K562 (cell line): ENCODE data around the gene ENDOU. TPM values are rescaled to one million over a fixed set of nuclear protein-coding genes. Genes with fewer than 3 reads are reported as not detected.

Experiments
- ADNP ChIP-seq: fragments of 200-800 bp; sonication (Bioruptor generic); IDR thresholded peaks from 2 replicates; pipeline ENCODE4 v1.6.1; 2016; ENCODE audit warnings: missing genetic modification characterization, missing compliant biosample characterization
- CREB5 ChIP-seq: fragments of 250-450 bp; sonication (Bioruptor Pico); IDR thresholded peaks from 2 replicates; pipeline ENCODE4 v1.5.0; 2020; ENCODE audit warnings: mild to moderate bottlenecking
- DEAF1 ChIP-seq: fragments of 450-650 bp; formaldehyde crosslinking; IDR thresholded peaks from 2 replicates; pipeline ENCODE4 v1.4.0; 2020; ENCODE audit warnings: mild to moderate bottlenecking, moderate library complexity
- EP400 ChIP-seq: fragments of 450-650 bp; IDR thresholded peaks from 2 replicates; pipeline ENCODE4 v1.6.1; 2017; ENCODE audit warnings: antibody characterized with exemption, mild to moderate bottlenecking, moderate library complexity
- FOXA3 ChIP-seq, 2 experiments: fragments of 450-650 bp in 1 of 2; sonication (generic) in 1 of 2; formaldehyde crosslinking; IDR thresholded peaks in 1 of 2; conservative IDR thresholded peaks in 1 of 2; 2 replicates each; pipeline versions ENCODE4 v1.4.0 to v1.8.0; 2020 to 2022; ENCODE audit warnings: mild to moderate bottlenecking in 2 of 2, missing genetic modification reagents in 1 of 2
- GABPB2 ChIP-seq: fragments of 250-450 bp; sonication (Bioruptor Pico); conservative IDR thresholded peaks from 2 replicates; pipeline ENCODE4 v1.5.1; 2021; ENCODE audit warnings: mild to moderate bottlenecking
- GATA2 ChIP-seq: sonication (generic); formaldehyde crosslinking; IDR thresholded peaks from 2 replicates; pipeline ENCODE4 v1.4.0; 2020; ENCODE audit warnings: mild to moderate bottlenecking, missing genetic modification reagents
- KDM5B ChIP-seq: fragments of 200-600 bp; sonication (generic); IDR thresholded peaks from 2 replicates; pipeline ENCODE4 v1.6.1; 2012; ENCODE audit warnings: low read depth, mild to moderate bottlenecking, moderate library complexity, low read length, control low read depth, inconsistent platforms; ENCODE audit not compliant: insufficient replicate concordance
- MED1 ChIP-seq: sonication (generic); formaldehyde crosslinking; IDR thresholded peaks from 2 replicates; pipeline ENCODE4 v1.8.1; 2023; ENCODE audit warnings: missing genetic modification reagents, borderline replicate concordance
- NEUROD1 ChIP-seq: fragments of 150-350 bp; IDR thresholded peaks from 2 replicates; pipeline ENCODE4 v1.6.1; 2014; ENCODE audit warnings: borderline replicate concordance, low read length, low read depth; ENCODE audit not compliant: partially characterized antibody
- NR4A1 ChIP-seq, 2 experiments: fragments of 250-450 bp in 1 of 2; fragments of 450-650 bp in 1 of 2; sonication (Bioruptor Pico) in 1 of 2; IDR thresholded peaks; 2 replicates each; pipeline versions ENCODE4 v1.4.0 to v1.6.1; 2016 to 2020; ENCODE audit warnings: mild to moderate bottlenecking in 2 of 2, missing compliant biosample characterization in 1 of 2, missing genetic modification characterization in 1 of 2, moderate library complexity in 1 of 2
- PKNOX1 ChIP-seq: fragments of 450-650 bp; IDR thresholded peaks from 2 replicates; pipeline ENCODE4 v1.6.1; 2016
- POLR3A ChIP-seq: IDR thresholded peaks from 2 replicates; pipeline ENCODE4 v1.6.1; 2011; ENCODE audit warnings: borderline replicate concordance, mild to moderate bottlenecking, moderate library complexity; ENCODE audit not compliant: insufficient read length, insufficient read depth; ENCODE audit errors: extremely low read depth
- RAD51 ChIP-seq: fragments of 450-650 bp; IDR thresholded peaks from 2 replicates; pipeline ENCODE4 v1.7.1; 2016; ENCODE audit warnings: low read depth, mild to moderate bottlenecking, borderline replicate concordance
- RBBP5 ChIP-seq: fragments of 200-600 bp; sonication (generic); IDR thresholded peaks from 2 replicates; pipeline ENCODE4 v1.6.1; 2012; ENCODE audit warnings: borderline replicate concordance, mild to moderate bottlenecking, low read length, control low read depth, inconsistent platforms; ENCODE audit not compliant: insufficient read depth, poor library complexity, severe bottlenecking
- RUNX1 ChIP-seq: sonication (generic); IDR thresholded peaks from 2 replicates; pipeline ENCODE4 v1.6.1; 2016; ENCODE audit warnings: antibody characterized with exemption, low read depth
- SRSF9 ChIP-seq: fragments of 200-400 bp; formaldehyde crosslinking; IDR thresholded peaks from 2 replicates; pipeline ENCODE4 v1.6.1; 2017; ENCODE audit warnings: low read depth, low read length, borderline replicate concordance
- STAG1 ChIP-seq: sonication (generic); formaldehyde crosslinking; IDR thresholded peaks from 2 replicates; pipeline ENCODE4 v1.5.0; 2020; ENCODE audit warnings: missing genetic modification reagents, borderline replicate concordance
- TRIM24 ChIP-seq, 2 experiments: fragments of 450-650 bp; IDR thresholded peaks; 2 replicates each; pipeline ENCODE4 v1.6.1; 2016
- ZNF274 ChIP-seq: IDR thresholded peaks from 2 replicates; pipeline ENCODE4 v1.6.1; 2011; ENCODE audit warnings: low read depth, mild to moderate bottlenecking, low read length, moderate library complexity, borderline replicate concordance
- ZNF655 ChIP-seq: fragments of 250-450 bp; sonication (Bioruptor Pico); IDR thresholded peaks from 2 replicates; pipeline ENCODE4 v1.5.0; 2021
- ZNF77 ChIP-seq: fragments of 250-450 bp; sonication (Bioruptor Pico); IDR thresholded peaks from 2 replicates; pipeline ENCODE4 v1.5.0; 2020
- polyA plus RNA-seq, 8 experiments: library from polyadenylated mRNA; depleted of rRNA in 4 of 8; stranded (reverse) in 5 of 8; unstranded in 3 of 8; fragments of >200 nt; fragmentation: Nextera tagmentation in 2 of 8; fragmentation: Illumina TruSeq in 1 of 8; extraction: Ambion mirVana in 2 of 8; extraction: Trizol in 1 of 8; gene quantifications; 2 replicates each; pipeline versions ENCODE4 v1.2.1 to v1.2.3, GENCODE V29; 2011 to 2014; ENCODE audit warnings: inconsistent platforms in 1 of 8, missing spikeins in 1 of 8
- total RNA-seq, 7 experiments: library from RNA; depleted of rRNA in 6 of 7; stranded (reverse); fragments of >200 nt in 6 of 7; fragmentation: Illumina TruSeq in 2 of 7; extraction: Trizol in 2 of 7; gene quantifications; 2 replicates each; pipeline versions ENCODE4 v1.2.1 to v1.2.3, GENCODE V29; 2011 to 2021; ENCODE audit warnings: low replicate concordance in 1 of 7

ENDOU gene
- total and polyA plus RNA-seq, 9 of the 15 experiments (the other 6 are each of a cell fraction or from before 2014, with no cell fraction given), result 0.03 TPM; not detected in 8

GRCh38 chr12:47705566-47706425 is 19.5 kb downstream of the ENDOU start, which contains the start of gene RPAP3 (continued):
- TF ChIP-seq STAG1, result no peak
- TF ChIP-seq TRIM24 (IDR thresholded peaks at IDR 0.05), result peak in 1 of 2 experiments; percentile 8; a peak in 1 of 4 replicates
- TF ChIP-seq RAD51, result no peak
- peak; percentile 21 to 64; a peak in 2 of 4 replicates for TF ChIP-seq FOXA3 (CRISPR knock-in tag; conservative IDR thresholded peaks at IDR 0.05 in 1 of 2, IDR thresholded peaks at IDR 0.05 in 1 of 2)
- no peak for TF ChIP-seq DEAF1 (CRISPR knock-in tag)
- TF ChIP-seq KDM5B, result peak; percentile 93
- no peak for TF ChIP-seq ZNF274
- TF ChIP-seq POLR3A, result no peak
- no peak for TF ChIP-seq GATA2
- TF ChIP-seq ZNF77 (CRISPR knock-in tag), result no peak
- no peak for TF ChIP-seq PKNOX1
- no peak for TF ChIP-seq ZNF655 (CRISPR knock-in tag)
- TF ChIP-seq GABPB2 (CRISPR knock-in tag), result no peak
- TF ChIP-seq RBBP5, result peak; percentile 84
- no peak for TF ChIP-seq MED1 (CRISPR knock-in tag)
- peak; percentile 20 for TF ChIP-seq NEUROD1
- no peak for TF ChIP-seq RUNX1
- no peak for TF ChIP-seq ADNP (tag)
- no peak for TF ChIP-seq NR4A1 (CRISPR knock-in tag; IDR thresholded peaks at IDR 0.05)
- TF ChIP-seq NR4A1 (tag; IDR thresholded peaks at IDR 0.05), result no peak
- peak; percentile 47 for TF ChIP-seq EP400
- TF ChIP-seq SRSF9, result no peak
- no peak for TF ChIP-seq CREB5 (CRISPR knock-in tag)
